GM19240 (cell line): ENCODE results near the gene TMEM108.

ENCODE experiments used
- DNase-seq: peaks from one replicate; pipeline ENCODE4 v3.0.0; 2011; ENCODE audit warnings: low spot score; ENCODE audit not compliant: insufficient read length

TMEM108 gene

GRCh38 chr3:133213937-133214336 is 175.7 kb downstream of the TMEM108 start:
- no peak for DNase-seq

- no peak for DNase-seq
These were observed 189.6 kb downstream of the TMEM108 start for GRCh38 chr3:133227813-133228212.

GRCh38 chr3:133230195-133230594 is 192.0 kb downstream of the TMEM108 start:
- DNase-seq = no peak

- no peak for DNase-seq
These were observed 198.7 kb downstream of the TMEM108 start for GRCh38 chr3:133236901-133237300.

GRCh38 chr3:133237380-133237779 is 199.2 kb downstream of the TMEM108 start:
- no peak for DNase-seq

GRCh38 chr3:133238015-133238414 is 199.8 kb downstream of the TMEM108 start:
- DNase-seq = no peak

GRCh38 chr3:133246119-133246518 is 207.9 kb downstream of the TMEM108 start:
- no peak for DNase-seq

- no peak for DNase-seq
These were observed 208.6 kb downstream of the TMEM108 start for GRCh38 chr3:133246773-133247172.

GRCh38 chr3:133248389-133248788 is 210.2 kb downstream of the TMEM108 start:
- DNase-seq = no peak

GRCh38 chr3:133249490-133249889 is 211.3 kb downstream of the TMEM108 start:
- DNase-seq = no peak

GRCh38 chr3:133254151-133254550 is 216.0 kb downstream of the TMEM108 start:
- no peak for DNase-seq

GRCh38 chr3:133254716-133255115 is 216.5 kb downstream of the TMEM108 start:
- no peak for DNase-seq

GRCh38 chr3:133256787-133257483 is 218.7 kb downstream of the TMEM108 start:
- DNase-seq = peak; percentile 6

- no peak for DNase-seq
These were observed 220.2 kb downstream of the TMEM108 start for GRCh38 chr3:133258358-133258757.

- DNase-seq = no peak
These were observed 221.6 kb downstream of the TMEM108 start for GRCh38 chr3:133259767-133260166.

GRCh38 chr3:133262333-133262732 is 224.1 kb downstream of the TMEM108 start:
- no peak for DNase-seq

GRCh38 chr3:133264920-133265319 is 226.7 kb downstream of the TMEM108 start:
- DNase-seq = no peak

- DNase-seq = no peak
These were observed 230.5 kb downstream of the TMEM108 start for GRCh38 chr3:133268726-133269134.

GRCh38 chr3:133269393-133269792 is 231.2 kb downstream of the TMEM108 start:
- no peak for DNase-seq

- no peak for DNase-seq
These were observed 232.4 kb downstream of the TMEM108 start for GRCh38 chr3:133270631-133271030.

- DNase-seq = no peak
These were observed 232.9 kb downstream of the TMEM108 start for GRCh38 chr3:133271042-133271441.

- DNase-seq = no peak
These were observed 233.3 kb downstream of the TMEM108 start for GRCh38 chr3:133271539-133271938.

GRCh38 chr3:133273346-133273745 is 235.2 kb downstream of the TMEM108 start:
- DNase-seq = no peak

- no peak for DNase-seq
These were observed 236.3 kb downstream of the TMEM108 start for GRCh38 chr3:133274477-133274876.
